ENCODE measurements around the gene PIP.
"Not testable (repeated sequence)": the region's sequence is repeated elsewhere in the genome, so short reads cannot be mapped to it uniquely, and the experiment has no call there.

- TF ChIP-seq CTCF (conservative IDR thresholded peaks at IDR 0.05); ZFX (IDR thresholded peaks at IDR 0.05): not testable (repeated sequence)
Measured at GRCh38 chr7:143085610-143086009, 46.3 kb upstream of the PIP start.

Data from C4-2B (cell line).